Chondrocyte (in vitro differentiated cells): ENCODE data around the gene OXTR. TPM values are rescaled to one million over a fixed set of nuclear protein-coding genes. Genes with fewer than 3 reads are reported as not detected.

Experiments used
- DNase-seq: peaks from one replicate; pipeline ENCODE4 v3.0.0; 2021; ENCODE audit warnings: mixed read lengths, low spot score
- H3K27ac Mint-ChIP-seq: one replicate; pipeline ENCODE4 v1.8.0; 2021; ENCODE audit warnings: mild to moderate bottlenecking, moderate library complexity, mixed read lengths; ENCODE audit not compliant: unreplicated experiment
- H3K27me3 Mint-ChIP-seq: 2 replicates; pipeline ENCODE4 v1.8.0; 2021; ENCODE audit warnings: low read depth, mixed read lengths
- H3K36me3 Mint-ChIP-seq: 2 replicates; pipeline ENCODE4 v1.8.0; 2021; ENCODE audit warnings: low read depth, mixed read lengths
- H3K4me1 Mint-ChIP-seq: 2 replicates; pipeline ENCODE4 v1.8.0; 2021; ENCODE audit warnings: low read depth, mild to moderate bottlenecking, mixed read lengths
- H3K4me3 Mint-ChIP-seq: one replicate; pipeline ENCODE4 v1.8.0; 2021; ENCODE audit warnings: mild to moderate bottlenecking, moderate library complexity, mixed read lengths; ENCODE audit not compliant: unreplicated experiment
- H3K9me3 Mint-ChIP-seq: 2 replicates; pipeline ENCODE4 v1.8.0; 2021; ENCODE audit warnings: low read depth, mixed read lengths
- CTCF ChIP-seq: fragments of 200-600 bp; sonication (generic); IDR thresholded peaks from 2 replicates; pipeline ENCODE4 v1.5.0; 2021; ENCODE audit warnings: antibody characterized with exemption, mild to moderate bottlenecking, moderate library complexity
- total RNA-seq: library from RNA; stranded (reverse); gene quantifications from 3 replicates; pipeline ENCODE4 v1.2.1, GENCODE V29; 2021

The OXTR gene
- total RNA-seq, 1 donor from 2014 or later = 48.5 TPM

- no peak overlapping the region for H3K4me3 Mint-ChIP-seq
- peaks cover 6% of the 10 kb centered on the region for H3K4me1 Mint-ChIP-seq
- no peak for TF ChIP-seq CTCF
- H3K27me3 Mint-ChIP-seq = no peaks in the 10 kb centered on the region
- H3K9me3 Mint-ChIP-seq = no peaks in the 10 kb centered on the region
- H3K27ac Mint-ChIP-seq = no peak overlapping the region
- H3K36me3 Mint-ChIP-seq = peaks cover 23% of the 10 kb centered on the region
- DNase-seq = no peak
These were observed 16.6 kb downstream of the OXTR start for GRCh38 chr3:8752832-8753231.

- no peak overlapping the region for H3K4me3 Mint-ChIP-seq
- no peak overlapping the region for H3K27ac Mint-ChIP-seq
- no peak for TF ChIP-seq CTCF
- no peak for DNase-seq
- no peaks in the 10 kb centered on the region for H3K9me3 Mint-ChIP-seq
- H3K4me1 Mint-ChIP-seq = no peaks in the 10 kb centered on the region
- H3K27me3 Mint-ChIP-seq = no peaks in the 10 kb centered on the region
- peaks cover 23% of the 10 kb centered on the region for H3K36me3 Mint-ChIP-seq
These were observed 20.1 kb downstream of the OXTR start for GRCh38 chr3:8749316-8749715.

GRCh38 chr3:8746780-8747345 is 22.6 kb downstream of the OXTR start:
- DNase-seq = no peak
- TF ChIP-seq CTCF = no peak
- Mint-ChIP-seq H3K4me3 (no peak overlapping the region), H3K27ac (no peak overlapping the region), H3K4me1 (peaks cover 16% of the 10 kb centered on the region), H3K27me3 (no peaks in the 10 kb centered on the region), H3K9me3 (no peaks in the 10 kb centered on the region), H3K36me3 (peaks cover 9% of the 10 kb centered on the region)

GRCh38 chr3:8745619-8746370 is 23.6 kb downstream of the OXTR start:
- Mint-ChIP-seq H3K27me3 (no peaks in the 10 kb centered on the region), H3K36me3 (peaks cover 4% of the 10 kb centered on the region), H3K9me3 (no peaks in the 10 kb centered on the region), H3K4me3 (no peak overlapping the region), H3K4me1 (peaks cover 26% of the 10 kb centered on the region), H3K27ac (no peak overlapping the region)
- DNase-seq = no peak
- TF ChIP-seq CTCF = no peak

- DNase-seq = no peak
- H3K36me3 Mint-ChIP-seq = no peaks in the 10 kb centered on the region
These were observed 25.5 kb downstream of the OXTR start for GRCh38 chr3:8743911-8744310.

More at GRCh38 chr3:8743911-8744310, 25.5 kb downstream of the OXTR start:
- H3K27ac Mint-ChIP-seq = no peak overlapping the region
- H3K4me3 Mint-ChIP-seq = no peak overlapping the region
- H3K9me3 Mint-ChIP-seq = no peaks in the 10 kb centered on the region
- no peak for TF ChIP-seq CTCF
- H3K4me1 Mint-ChIP-seq = peaks cover 38% of the 10 kb centered on the region
- H3K27me3 Mint-ChIP-seq = no peaks in the 10 kb centered on the region
